ENCODE measurements around the gene AP2A2. TPM values are rescaled to one million over a fixed set of nuclear protein-coding genes. Genes with fewer than 3 reads are reported as not detected.

The AP2A2 gene
- total RNA-seq, 6 experiments from 2014 or later: 65.4 to 73.4 (median 70.9) TPM

GRCh38 chr11:1055990-1056771 lies 130.5 kb downstream of the AP2A2 start:
- Mint-ChIP-seq H3K27ac (no peak overlapping the region), H3K9me3 (no peaks in the 10 kb centered on the region), H3K27me3 (ENCODE audit: insufficient read depth) (peaks cover 3% of the 10 kb centered on the region), H3K4me1 (ENCODE audit: low read depth) (peaks cover 11% of the 10 kb centered on the region), H3K36me3 (ENCODE audit: low read depth) (no peaks in the 10 kb centered on the region), H3K4me3 (no peak overlapping the region)
- DNase-seq: no peak
- no peak for TF ChIP-seq CTCF (IDR thresholded peaks at IDR 0.05)

- TF ChIP-seq CTCF (IDR thresholded peaks at IDR 0.05): no peak
- DNase-seq: no peak
- Mint-ChIP-seq H3K4me3 (no peak overlapping the region), H3K27me3 (ENCODE audit: insufficient read depth) (peaks cover 6% of the 10 kb centered on the region), H3K9me3 (peaks cover 10% of the 10 kb centered on the region), H3K27ac (no peak overlapping the region), H3K4me1 (ENCODE audit: low read depth) (peaks cover 18% of the 10 kb centered on the region), H3K36me3 (ENCODE audit: low read depth) (peaks cover 9% of the 10 kb centered on the region; the same call in 1 of the 2 replicates)
Measured at GRCh38 chr11:1057806-1058205, 132.1 kb downstream of the AP2A2 start.

GRCh38 chr11:1059759-1060158 lies 134.1 kb downstream of the AP2A2 start:
- Mint-ChIP-seq H3K9me3 (peaks cover 10% of the 10 kb centered on the region), H3K27me3 (ENCODE audit: insufficient read depth) (peaks cover 9% of the 10 kb centered on the region), H3K27ac (no peak overlapping the region), H3K4me3 (no peak overlapping the region), H3K4me1 (ENCODE audit: low read depth) (peaks cover 26% of the 10 kb centered on the region), H3K36me3 (ENCODE audit: low read depth) (peaks cover 9% of the 10 kb centered on the region; the same call in 1 of the 2 replicates)
- no peak for DNase-seq
- TF ChIP-seq CTCF (IDR thresholded peaks at IDR 0.05): no peak

GRCh38 chr11:1060410-1060809 lies 134.7 kb downstream of the AP2A2 start:
- peaks cover 10% of the 10 kb centered on the region for H3K9me3 Mint-ChIP-seq
- peaks cover 9% of the 10 kb centered on the region for H3K27me3 Mint-ChIP-seq (ENCODE audit: insufficient read depth)
- no peak for TF ChIP-seq CTCF (IDR thresholded peaks at IDR 0.05)
- peaks cover 9% of the 10 kb centered on the region; the same call in 1 of the 2 replicates for H3K36me3 Mint-ChIP-seq (ENCODE audit: low read depth)
- peak overlapping the region; percentile 69 for H3K27ac Mint-ChIP-seq
- DNase-seq: no peak
- 0 out of 2 replicates have a peak overlapping the region, but pooled peaks have one; percentile 27 for H3K4me3 Mint-ChIP-seq
- H3K4me1 Mint-ChIP-seq (ENCODE audit: low read depth): peaks cover 26% of the 10 kb centered on the region

GRCh38 chr11:1060852-1061616 lies 135.4 kb downstream of the AP2A2 start:
- TF ChIP-seq CTCF (IDR thresholded peaks at IDR 0.05): no peak
- Mint-ChIP-seq H3K4me1 (ENCODE audit: low read depth) (peaks cover 26% of the 10 kb centered on the region), H3K36me3 (ENCODE audit: low read depth) (peaks cover 9% of the 10 kb centered on the region; the same call in 1 of the 2 replicates), H3K9me3 (peaks cover 10% of the 10 kb centered on the region), H3K27ac (peak overlapping the region; percentile 69), H3K4me3 (0 out of 2 replicates have a peak overlapping the region, but pooled peaks have one; percentile 27), H3K27me3 (ENCODE audit: insufficient read depth) (peaks cover 9% of the 10 kb centered on the region)
- peak; percentile 70 for DNase-seq

Other genes starting within 250 kb of the AP2A2 start
- gene DEAF1, start 230.6 kb upstream of the AP2A2 start, total RNA-seq (2021; fragmentation: NEBNext Ultra II Directional; extraction: Animal tissue kit (Norgen Biotek cat#: 25700)): 10 to 100 TPM; 32.2 to 48.1 (median 34.6) TPM
- 10 to 100 TPM; 16.9 to 24.5 (median 19.3) TPM for gene TMEM80, start 230.1 kb upstream of the AP2A2 start, total RNA-seq (2021; fragmentation: NEBNext Ultra II Directional; extraction: Animal tissue kit (Norgen Biotek cat#: 25700))
- gene EPS8L2, start 219.6 kb upstream of the AP2A2 start, total RNA-seq (2021; fragmentation: NEBNext Ultra II Directional; extraction: Animal tissue kit (Norgen Biotek cat#: 25700)): 10 to 100 TPM; 55.5 to 70.1 (median 65.1) TPM
- 100 to 1,000 TPM; 230 to 351 (median 300) TPM for gene TALDO1, start 178.4 kb upstream of the AP2A2 start, total RNA-seq (2021; fragmentation: NEBNext Ultra II Directional; extraction: Animal tissue kit (Norgen Biotek cat#: 25700))
- gene GATD1, start 148.4 kb upstream of the AP2A2 start, total RNA-seq (2021; fragmentation: NEBNext Ultra II Directional; extraction: Animal tissue kit (Norgen Biotek cat#: 25700)): 10 to 100 TPM; 61.0 to 72.7 (median 68.1) TPM
- gene CEND1, start 135.8 kb upstream of the AP2A2 start, total RNA-seq (2021; fragmentation: NEBNext Ultra II Directional; extraction: Animal tissue kit (Norgen Biotek cat#: 25700)): 10 to 100 TPM in 5 of 6 experiments, 1 to 10 TPM in 1; 8.2 to 12.2 (median 11.0) TPM
- 10 to 100 TPM; 39.7 to 47.3 (median 42.9) TPM for gene SLC25A22, start 127.6 kb upstream of the AP2A2 start, total RNA-seq (2021; fragmentation: NEBNext Ultra II Directional; extraction: Animal tissue kit (Norgen Biotek cat#: 25700))
- gene PIDD1, start 120.6 kb upstream of the AP2A2 start, total RNA-seq (2021; fragmentation: NEBNext Ultra II Directional; extraction: Animal tissue kit (Norgen Biotek cat#: 25700)): 10 to 100 TPM; 11.0 to 15.9 (median 13.7) TPM
- 1,000 to 10,000 TPM; 1,532 to 1,781 (median 1,709) TPM for gene RPLP2, start 115.9 kb upstream of the AP2A2 start, total RNA-seq (2021; fragmentation: NEBNext Ultra II Directional; extraction: Animal tissue kit (Norgen Biotek cat#: 25700))
- 100 to 1,000 TPM; 103 to 148 (median 130) TPM for gene PNPLA2, start 107.0 kb upstream of the AP2A2 start, total RNA-seq (2021; fragmentation: NEBNext Ultra II Directional; extraction: Animal tissue kit (Norgen Biotek cat#: 25700))
- gene CRACR2B, start 98.0 kb upstream of the AP2A2 start, total RNA-seq (2021; fragmentation: NEBNext Ultra II Directional; extraction: Animal tissue kit (Norgen Biotek cat#: 25700)): 1 to 10 TPM in 4 of 6 experiments, under 1 TPM in 2; 0.63 to 2.2 (median 1.2) TPM
- 1,000 to 10,000 TPM in 1 of 6 experiments, 100 to 1,000 TPM in 5; 719 to 1,001 (median 755) TPM for gene CD151, start 92.9 kb upstream of the AP2A2 start, total RNA-seq (2021; fragmentation: NEBNext Ultra II Directional; extraction: Animal tissue kit (Norgen Biotek cat#: 25700))
- gene POLR2L, start 83.3 kb upstream of the AP2A2 start, total RNA-seq (2021; fragmentation: NEBNext Ultra II Directional; extraction: Animal tissue kit (Norgen Biotek cat#: 25700)): 100 to 1,000 TPM; 439 to 504 (median 478) TPM
- gene TSPAN4, start 83.0 kb upstream of the AP2A2 start, total RNA-seq (2021; fragmentation: NEBNext Ultra II Directional; extraction: Animal tissue kit (Norgen Biotek cat#: 25700)): 100 to 1,000 TPM; 193 to 267 (median 212) TPM
- 100 to 1,000 TPM; 116 to 145 (median 133) TPM for gene CHID1, start 15.1 kb upstream of the AP2A2 start, total RNA-seq (2021; fragmentation: NEBNext Ultra II Directional; extraction: Animal tissue kit (Norgen Biotek cat#: 25700))
- not detected for gene MUC6, start 110.8 kb downstream of the AP2A2 start, total RNA-seq (2021; fragmentation: NEBNext Ultra II Directional; extraction: Animal tissue kit (Norgen Biotek cat#: 25700))
- under 1 TPM in 1 of 6 experiments, not detected in 5; 0.24 TPM for gene MUC2, start 149.0 kb downstream of the AP2A2 start, total RNA-seq (2021; fragmentation: NEBNext Ultra II Directional; extraction: Animal tissue kit (Norgen Biotek cat#: 25700))
- gene MUC5AC, start 232.1 kb downstream of the AP2A2 start, total RNA-seq (2021; fragmentation: NEBNext Ultra II Directional; extraction: Animal tissue kit (Norgen Biotek cat#: 25700)): not detected

Data from HFFc6 (cell line).